Umbilical cord (tissue), 2 donors: ENCODE results near the gene SCGB2B2. TPM values are rescaled to one million over a fixed set of nuclear protein-coding genes. Genes with fewer than 3 reads are reported as not detected.
"Not testable (repeated sequence)": the region's sequence is repeated elsewhere in the genome, so short reads cannot be mapped to it uniquely, and the experiment has no call there.

Experiments used
- DNase-seq: peaks from one replicate; pipeline ENCODE4 v3.0.0-alpha.2; 2015; ENCODE audit warnings: low spot score
- total RNA-seq: library from RNA; depleted of rRNA; stranded (reverse); fragments of >200 nt; gene quantifications from one replicate; pipeline ENCODE4 v1.2.3, GENCODE V29; 2014; ENCODE audit warnings: low replicate concordance; ENCODE audit not compliant: insufficient read depth

The SCGB2B2 gene
- total RNA-seq, 1 donor from 2014 or later = not detected

- no peak for DNase-seq
Observed at GRCh38 chr19:34669305-34669704, 7.7 kb downstream of the SCGB2B2 start.

GRCh38 chr19:34668690-34669089 lies 8.3 kb downstream of the SCGB2B2 start:
- DNase-seq = not testable (repeated sequence)

- not testable (repeated sequence) for DNase-seq
Observed at GRCh38 chr19:34668077-34668689, 8.8 kb downstream of the SCGB2B2 start.

GRCh38 chr19:34667349-34668076 lies 9.4 kb downstream of the SCGB2B2 start:
- DNase-seq = no peak

GRCh38 chr19:34666958-34667265 lies 10.0 kb downstream of the SCGB2B2 start:
- DNase-seq = no peak

GRCh38 chr19:34666200-34666957 lies 10.6 kb downstream of the SCGB2B2 start:
- no peak for DNase-seq

- DNase-seq = not testable (repeated sequence)
Observed at GRCh38 chr19:34665275-34665674, 11.7 kb downstream of the SCGB2B2 start.

GRCh38 chr19:34664870-34665269 lies 12.1 kb downstream of the SCGB2B2 start:
- no peak for DNase-seq

- no peak for DNase-seq
Observed at GRCh38 chr19:34664168-34664567, 12.8 kb downstream of the SCGB2B2 start.

GRCh38 chr19:34662919-34663318 lies 14.0 kb downstream of the SCGB2B2 start:
- no peak for DNase-seq

GRCh38 chr19:34661357-34661756 lies 15.6 kb downstream of the SCGB2B2 start:
- no peak for DNase-seq

- no peak for DNase-seq
Observed at GRCh38 chr19:34655651-34656050, 21.3 kb downstream of the SCGB2B2 start.

- DNase-seq = no peak
Observed at GRCh38 chr19:34654796-34655195, 22.2 kb downstream of the SCGB2B2 start.

GRCh38 chr19:34651747-34652146 lies 25.2 kb downstream of the SCGB2B2 start:
- DNase-seq = no peak

GRCh38 chr19:34649886-34650543 lies 26.9 kb downstream of the SCGB2B2 start:
- no peak for DNase-seq

- no peak for DNase-seq
Observed at GRCh38 chr19:34645551-34645950, 31.4 kb downstream of the SCGB2B2 start.

GRCh38 chr19:34644991-34645461 lies 31.9 kb downstream of the SCGB2B2 start:
- no peak for DNase-seq

- DNase-seq = no peak
Observed at GRCh38 chr19:34642241-34642640, 34.7 kb downstream of the SCGB2B2 start.

- DNase-seq = peak; percentile 60
Observed at GRCh38 chr19:34639491-34640085, 37.4 kb downstream of the SCGB2B2 start.

- no peak for DNase-seq
Observed at GRCh38 chr19:34633802-34634201, 43.2 kb downstream of the SCGB2B2 start.
